HCT116 (cell line): ENCODE results near the gene OXT. TPM values are rescaled to one million over a fixed set of nuclear protein-coding genes. Genes with fewer than 3 reads are reported as not detected.
A peak's percentile ranks its signal among the peaks of the same experiment; 100 is the strongest.

ENCODE experiments used
- ATAC-seq: fragments of 200-7000 bp; cut with Tn5 transposase; 2 replicates; pipeline ENCODE4 v1.9.1; 2020; ENCODE audit warnings: mild to moderate bottlenecking, moderate library complexity
- BruUV-seq: library from RNA; stranded (reverse); fragments of 400-500 nt; replicated peaks from 2 replicates; lab custom pipeline; 2021; lab: Mats Ljungman, UMichigan
- CTCF ChIA-PET: fragments of 300-600 bp; sonication (Branson Sonifier 250); formaldehyde crosslinking; loops from one replicate; lab custom pipeline; 2021; ENCODE audit warnings: antibody characterized with exemption; lab: Charles Lee
- POLR2A ChIA-PET: fragments of 300-600, 350-600 bp; sonication (Branson Sonifier 250); formaldehyde crosslinking; loops from one replicate; lab custom pipeline; 2021; ENCODE audit warnings: antibody characterized with exemption; lab: Charles Lee
- RAD21 ChIA-PET, 2 experiments: fragments of 300-600 bp; sonication (Branson Sonifier 250); formaldehyde crosslinking; loops; one replicate each; lab custom pipeline; 2023; ENCODE audit warnings: low total read pairs in 2 of 2; ENCODE audit not compliant: uncharacterized antibody in 2 of 2, unreplicated experiment in 2 of 2, low non-redundant PET in 1 of 2; lab: Charles Lee
- DNase-seq: peaks from one replicate; pipeline ENCODE4 v3.0.0-alpha.2; 2010; ENCODE audit warnings: low read depth, low spot score
- H2AFZ ChIP-seq: fragments of 200-600 bp; shearing (Covaris generic), sonication (generic); 2 replicates; pipeline ENCODE4 v1.6.1; 2017; ENCODE audit warnings: low read depth, mixed run types, mixed read lengths, antibody characterized with exemption, low read length; ENCODE audit not compliant: poor library complexity, severe bottlenecking
- H3K27ac ChIP-seq: 2 replicates; pipeline ENCODE4 v1.5.1; 2012; ENCODE audit warnings: low read depth, low read length
- H3K27me3 ChIP-seq: fragments of 200-600 bp; sonication (generic); 2 replicates; pipeline ENCODE4 v1.6.1; 2016; ENCODE audit warnings: mixed run types, low read length, mixed read lengths; ENCODE audit not compliant: insufficient read depth
- H3K36me3 ChIP-seq, 2 experiments: fragments of 200-500 bp in 1 of 2; fragments of 200-600 bp in 1 of 2; sonication (Bioruptor generic) in 1 of 2; sonication (generic) in 1 of 2; 2 replicates each; pipeline versions ENCODE4 v1.5.1 to v1.6.1; 2014 to 2016; ENCODE audit warnings: low read length in 2 of 2, inconsistent platforms in 1 of 2, mixed read lengths in 1 of 2, mixed run types in 1 of 2; ENCODE audit not compliant: insufficient read depth in 2 of 2, control insufficient read depth in 1 of 2
- H3K4me1 ChIP-seq, 2 experiments: fragments of 200-600 bp in 1 of 2; sonication (generic) in 1 of 2; 2 replicates each; pipeline versions ENCODE4 v1.5.1 to v1.6.1; 2012 to 2017; ENCODE audit warnings: low read length in 2 of 2, inconsistent platforms in 1 of 2, mild to moderate bottlenecking in 1 of 2, mixed read lengths in 1 of 2, mixed run types in 1 of 2, moderate library complexity in 1 of 2; ENCODE audit not compliant: insufficient read depth in 2 of 2, control insufficient read depth in 1 of 2
- H3K4me2 ChIP-seq: fragments of 200-600 bp; sonication (generic); 2 replicates; pipeline ENCODE4 v1.6.1; 2017; ENCODE audit warnings: mixed run types, low read length, mixed read lengths
- H3K4me3 ChIP-seq, 2 experiments: fragments of 200-600 bp in 1 of 2; sonication (generic) in 1 of 2; replicated peaks in 1 of 2; 2 replicates each; pipeline ENCODE4 v1.5.1; 2011 to 2016; ENCODE audit warnings: low read length in 2 of 2, control low read depth in 1 of 2, low read depth in 1 of 2, mild to moderate bottlenecking in 1 of 2, mixed read lengths in 1 of 2, mixed run types in 1 of 2
- H3K79me2 ChIP-seq: fragments of 200-600 bp; sonication (generic); 2 replicates; pipeline ENCODE4 v1.6.1; 2017; ENCODE audit warnings: mild to moderate bottlenecking, mixed run types, low read length, moderate library complexity, mixed read lengths; ENCODE audit not compliant: insufficient read depth
- H3K9ac ChIP-seq: fragments of 200-600 bp; sonication (generic); 2 replicates; pipeline ENCODE4 v1.6.1; 2016; ENCODE audit warnings: low read length, mixed read lengths
- H3K9me2 ChIP-seq: fragments of 200-600 bp; sonication (generic), shearing (Covaris generic); 2 replicates; pipeline ENCODE4 v1.6.1; 2017; ENCODE audit warnings: mixed run types, mild to moderate bottlenecking, moderate library complexity; ENCODE audit not compliant: insufficient read depth
- H3K9me3 ChIP-seq, 2 experiments: fragments of 200-500 bp in 1 of 2; fragments of 200-600 bp in 1 of 2; sonication (Bioruptor generic) in 1 of 2; sonication (generic) in 1 of 2; 2 replicates each; pipeline ENCODE4 v1.6.1; 2014 to 2017; ENCODE audit warnings: low read length in 2 of 2, mixed read lengths in 2 of 2, inconsistent platforms in 1 of 2, low read depth in 1 of 2, mild to moderate bottlenecking in 1 of 2, mixed run types in 1 of 2, moderate library complexity in 1 of 2; ENCODE audit not compliant: control insufficient read depth in 1 of 2, insufficient read depth in 1 of 2
- H4K20me1 ChIP-seq: fragments of 200-600 bp; sonication (generic), shearing (Covaris generic); 2 replicates; pipeline ENCODE4 v1.6.1; 2017; ENCODE audit warnings: mixed run types, mild to moderate bottlenecking, moderate library complexity; ENCODE audit not compliant: insufficient read depth
- CEBPB ChIP-seq: IDR thresholded peaks from 2 replicates; pipeline ENCODE4 v1.6.1; 2012; ENCODE audit warnings: low read depth
- ELF1 ChIP-seq: IDR thresholded peaks from 2 replicates; pipeline ENCODE4 v1.6.1; 2012; ENCODE audit warnings: low read depth, borderline replicate concordance
- EZH2 ChIP-seq: fragments of 200-600 bp; sonication (generic); IDR thresholded peaks from 2 replicates; pipeline ENCODE4 v1.6.1; 2017; ENCODE audit warnings: antibody characterized with exemption, mixed run types
- EZH2phosphoT487 ChIP-seq: fragments of 200-600 bp; IDR thresholded peaks from 2 replicates; pipeline ENCODE4 v1.6.1; 2018; ENCODE audit warnings: antibody characterized with exemption, borderline replicate concordance
- FOSL1 ChIP-seq: IDR thresholded peaks from 2 replicates; pipeline ENCODE4 v1.6.1; 2012; ENCODE audit warnings: low read depth
- JUND ChIP-seq: IDR thresholded peaks from 2 replicates; pipeline ENCODE4 v1.6.1; 2012
- POLR2A ChIP-seq: IDR thresholded peaks from 2 replicates; pipeline ENCODE4 v1.7.0; 2011; ENCODE audit warnings: borderline replicate concordance; ENCODE audit not compliant: insufficient read depth, insufficient read length; ENCODE audit errors: extremely low read depth
- POLR2AphosphoS5 ChIP-seq: IDR thresholded peaks from 2 replicates; pipeline ENCODE4 v1.6.1; 2011; ENCODE audit warnings: mild to moderate bottlenecking, low read depth, low read length, moderate library complexity
- RAD21 ChIP-seq: IDR thresholded peaks from 2 replicates; pipeline ENCODE4 v1.6.1; 2012; ENCODE audit warnings: low read depth, mild to moderate bottlenecking
- SP1 ChIP-seq: IDR thresholded peaks from 2 replicates; pipeline ENCODE4 v1.6.1; 2012; ENCODE audit warnings: low read depth
- YY1 ChIP-seq: IDR thresholded peaks from 2 replicates; pipeline ENCODE4 v1.6.1; 2011; ENCODE audit warnings: low read length, low read depth, moderate library complexity, mild to moderate bottlenecking; ENCODE audit not compliant: insufficient replicate concordance; ENCODE audit errors: extremely low read depth
- ZFX ChIP-seq: fragments of 450-650 bp; IDR thresholded peaks from 2 replicates; pipeline ENCODE4 v1.6.1; 2017
- intact Hi-C: fragments of 100-400 bp; cut with micrococcal nuclease; formaldehyde crosslinking; loops from 2 replicates; pipeline ENCODE4 v1.10.0; 2022
- total RNA-seq: library from RNA; stranded (reverse); gene quantifications from one replicate; pipeline ENCODE4 v1.2.1, GENCODE V29; 2021; ENCODE audit not compliant: unreplicated experiment
- TF ChIP-seq, protein P1 (sequence below): IDR thresholded peaks from 2 replicates; pipeline ENCODE4 v1.6.1; 2011; ENCODE audit warnings: mild to moderate bottlenecking, low read length, moderate library complexity; ENCODE audit not compliant: insufficient replicate concordance; ENCODE audit errors: extremely low read depth
- TF ChIP-seq, protein P2 (sequence below): IDR thresholded peaks from 2 replicates; pipeline ENCODE4 v1.6.1; 2012; ENCODE audit warnings: low read depth
- TF ChIP-seq, protein P3 (sequence below), 3 experiments: fragments of 200-600 bp in 1 of 3; sonication (generic) in 1 of 3; IDR thresholded peaks in 2 of 3; conservative IDR thresholded peaks in 1 of 3; 2 replicates each; pipeline ENCODE4 v1.5.1; 2012 to 2017; ENCODE audit warnings: low read depth in 2 of 3, low read length in 2 of 3, antibody characterized with exemption in 1 of 3, borderline replicate concordance in 1 of 3, control low read depth in 1 of 3, mild to moderate bottlenecking in 1 of 3, mixed read lengths in 1 of 3, mixed run types in 1 of 3, moderate library complexity in 1 of 3; ENCODE audit not compliant: insufficient read depth in 1 of 3

Gene OXT
- total RNA-seq, 1 experiment from 2014 or later, result not detected

DNA sequence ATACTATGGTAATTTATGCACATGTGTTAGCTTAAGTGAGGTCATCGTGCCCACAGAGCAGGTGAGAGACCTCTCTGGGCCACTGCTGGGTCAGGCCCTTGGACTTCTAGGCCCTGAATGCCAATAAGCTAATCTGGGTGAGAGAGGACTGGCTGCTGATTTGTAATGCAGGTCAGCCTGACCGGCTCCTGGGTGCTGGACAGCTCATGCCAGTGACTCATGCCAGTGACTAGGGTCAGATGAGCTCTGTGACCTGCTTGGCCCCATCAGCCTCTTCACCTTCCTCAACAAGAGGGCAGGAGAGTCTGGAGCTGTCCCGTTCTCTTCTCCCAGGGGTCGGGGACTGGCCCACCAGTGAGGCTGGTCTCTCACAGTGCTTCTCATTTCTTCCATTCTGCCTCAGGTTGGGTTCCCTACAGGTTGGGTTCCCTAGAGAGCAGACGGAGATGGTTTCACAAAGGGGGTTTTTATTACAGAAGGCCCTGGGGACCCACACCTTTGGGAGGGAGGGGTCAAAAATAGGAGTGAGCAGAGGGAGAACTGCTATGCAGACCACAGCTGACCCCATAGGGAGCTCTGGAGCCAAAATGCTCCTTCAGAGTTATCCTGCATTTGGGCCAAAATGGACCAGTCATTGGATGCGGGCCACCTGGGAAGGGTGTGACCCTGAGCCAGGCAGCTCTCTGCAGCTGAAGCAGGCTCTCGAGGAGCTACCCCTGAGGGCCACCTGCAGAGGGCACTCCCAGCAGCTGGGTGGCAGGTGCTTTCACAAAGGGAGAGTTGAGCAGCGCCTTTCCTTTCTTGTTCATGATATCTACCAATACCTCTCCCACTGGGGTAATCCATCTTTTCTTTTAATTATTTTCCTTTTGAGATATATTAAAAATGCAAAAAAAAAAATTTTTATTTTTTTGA is 2.2 kb upstream of the OXT start:
- no peaks in the 10 kb centered on the region for H3K9me2 ChIP-seq
- H3K27me3 ChIP-seq, result no peaks in the 10 kb centered on the region
- no peaks in the 10 kb centered on the region for H3K79me2 ChIP-seq
- DNase-seq (no peak), ATAC-seq (peak; percentile 81)
- no peaks in the 10 kb centered on the region for H3K36me3 ChIP-seq
- CTCF ChIA-PET, result interaction anchor here (0.7 to 1.7 kb wide), 5 partner anchors 8 to 247 kb away, joined by 3 to 12 read pairs (median 6); no protein-coding TSS in a partner anchor
- POLR2A ChIA-PET, result no interaction called here
- TF ChIP-seq EZH2 (no peak), POLR2AphosphoS5 (no peak), POLR2A (no peak), YY1 (no peak), EZH2phosphoT487 (no peak), JUND (no peak), CEBPB (no peak), ZFX (no peak), SP1 (no peak), FOSL1 (no peak), ELF1 (no peak), RAD21 (peak; percentile 48; the same call in 1 of the 2 replicates)
- TF ChIP-seq, protein P1, sequence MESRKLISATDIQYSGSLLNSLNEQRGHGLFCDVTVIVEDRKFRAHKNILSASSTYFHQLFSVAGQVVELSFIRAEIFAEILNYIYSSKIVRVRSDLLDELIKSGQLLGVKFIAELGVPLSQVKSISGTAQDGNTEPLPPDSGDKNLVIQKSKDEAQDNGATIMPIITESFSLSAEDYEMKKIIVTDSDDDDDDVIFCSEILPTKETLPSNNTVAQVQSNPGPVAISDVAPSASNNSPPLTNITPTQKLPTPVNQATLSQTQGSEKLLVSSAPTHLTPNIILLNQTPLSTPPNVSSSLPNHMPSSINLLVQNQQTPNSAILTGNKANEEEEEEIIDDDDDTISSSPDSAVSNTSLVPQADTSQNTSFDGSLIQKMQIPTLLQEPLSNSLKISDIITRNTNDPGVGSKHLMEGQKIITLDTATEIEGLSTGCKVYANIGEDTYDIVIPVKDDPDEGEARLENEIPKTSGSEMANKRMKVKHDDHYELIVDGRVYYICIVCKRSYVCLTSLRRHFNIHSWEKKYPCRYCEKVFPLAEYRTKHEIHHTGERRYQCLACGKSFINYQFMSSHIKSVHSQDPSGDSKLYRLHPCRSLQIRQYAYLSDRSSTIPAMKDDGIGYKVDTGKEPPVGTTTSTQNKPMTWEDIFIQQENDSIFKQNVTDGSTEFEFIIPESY, result no peak
- TF ChIP-seq, protein P2, sequence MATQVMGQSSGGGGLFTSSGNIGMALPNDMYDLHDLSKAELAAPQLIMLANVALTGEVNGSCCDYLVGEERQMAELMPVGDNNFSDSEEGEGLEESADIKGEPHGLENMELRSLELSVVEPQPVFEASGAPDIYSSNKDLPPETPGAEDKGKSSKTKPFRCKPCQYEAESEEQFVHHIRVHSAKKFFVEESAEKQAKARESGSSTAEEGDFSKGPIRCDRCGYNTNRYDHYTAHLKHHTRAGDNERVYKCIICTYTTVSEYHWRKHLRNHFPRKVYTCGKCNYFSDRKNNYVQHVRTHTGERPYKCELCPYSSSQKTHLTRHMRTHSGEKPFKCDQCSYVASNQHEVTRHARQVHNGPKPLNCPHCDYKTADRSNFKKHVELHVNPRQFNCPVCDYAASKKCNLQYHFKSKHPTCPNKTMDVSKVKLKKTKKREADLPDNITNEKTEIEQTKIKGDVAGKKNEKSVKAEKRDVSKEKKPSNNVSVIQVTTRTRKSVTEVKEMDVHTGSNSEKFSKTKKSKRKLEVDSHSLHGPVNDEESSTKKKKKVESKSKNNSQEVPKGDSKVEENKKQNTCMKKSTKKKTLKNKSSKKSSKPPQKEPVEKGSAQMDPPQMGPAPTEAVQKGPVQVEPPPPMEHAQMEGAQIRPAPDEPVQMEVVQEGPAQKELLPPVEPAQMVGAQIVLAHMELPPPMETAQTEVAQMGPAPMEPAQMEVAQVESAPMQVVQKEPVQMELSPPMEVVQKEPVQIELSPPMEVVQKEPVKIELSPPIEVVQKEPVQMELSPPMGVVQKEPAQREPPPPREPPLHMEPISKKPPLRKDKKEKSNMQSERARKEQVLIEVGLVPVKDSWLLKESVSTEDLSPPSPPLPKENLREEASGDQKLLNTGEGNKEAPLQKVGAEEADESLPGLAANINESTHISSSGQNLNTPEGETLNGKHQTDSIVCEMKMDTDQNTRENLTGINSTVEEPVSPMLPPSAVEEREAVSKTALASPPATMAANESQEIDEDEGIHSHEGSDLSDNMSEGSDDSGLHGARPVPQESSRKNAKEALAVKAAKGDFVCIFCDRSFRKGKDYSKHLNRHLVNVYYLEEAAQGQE, result peak; percentile 57
- TF ChIP-seq, protein P3, sequence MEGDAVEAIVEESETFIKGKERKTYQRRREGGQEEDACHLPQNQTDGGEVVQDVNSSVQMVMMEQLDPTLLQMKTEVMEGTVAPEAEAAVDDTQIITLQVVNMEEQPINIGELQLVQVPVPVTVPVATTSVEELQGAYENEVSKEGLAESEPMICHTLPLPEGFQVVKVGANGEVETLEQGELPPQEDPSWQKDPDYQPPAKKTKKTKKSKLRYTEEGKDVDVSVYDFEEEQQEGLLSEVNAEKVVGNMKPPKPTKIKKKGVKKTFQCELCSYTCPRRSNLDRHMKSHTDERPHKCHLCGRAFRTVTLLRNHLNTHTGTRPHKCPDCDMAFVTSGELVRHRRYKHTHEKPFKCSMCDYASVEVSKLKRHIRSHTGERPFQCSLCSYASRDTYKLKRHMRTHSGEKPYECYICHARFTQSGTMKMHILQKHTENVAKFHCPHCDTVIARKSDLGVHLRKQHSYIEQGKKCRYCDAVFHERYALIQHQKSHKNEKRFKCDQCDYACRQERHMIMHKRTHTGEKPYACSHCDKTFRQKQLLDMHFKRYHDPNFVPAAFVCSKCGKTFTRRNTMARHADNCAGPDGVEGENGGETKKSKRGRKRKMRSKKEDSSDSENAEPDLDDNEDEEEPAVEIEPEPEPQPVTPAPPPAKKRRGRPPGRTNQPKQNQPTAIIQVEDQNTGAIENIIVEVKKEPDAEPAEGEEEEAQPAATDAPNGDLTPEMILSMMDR (IDR thresholded peaks at IDR 0.05 in 2 of 3, conservative IDR thresholded peaks at IDR 0.05 in 1 of 3; ENCODE audit: borderline replicate concordance in 1 of 3, insufficient read depth in 1 of 3, low read depth in 2 of 3, low read length in 2 of 3), result peak; percentile 30 to 50 (median 41); a peak in 5 of 6 replicates
- H3K4me3 ChIP-seq, result no peak overlapping the region
- RAD21 ChIA-PET, result no interaction called here
- intact Hi-C loops, result no loop called here
- no peaks in the 10 kb centered on the region for H3K9me3 ChIP-seq
- BruUV-seq, result no TSS peak
- H4K20me1 ChIP-seq, result no peaks in the 10 kb centered on the region
- H3K4me1 ChIP-seq, result peaks cover 7 to 15% of the 10 kb centered on the region in 2 experiments; a peak in 2 of 4 replicates
- no peak overlapping the region for H3K27ac ChIP-seq
- no peak overlapping the region for H2AFZ ChIP-seq
- H3K9ac ChIP-seq, result no peak overlapping the region
- no peak overlapping the region for H3K4me2 ChIP-seq
